Fibroblast of skin of abdomen (primary cell): ENCODE data around the gene ABCA2.

ENCODE experiments used
- DNase-seq: peaks from one replicate; pipeline ENCODE4 v3.0.0-alpha.2; 2013

ABCA2 gene

GRCh38 chr9:136996361-136997292 lies 31.4 kb downstream of the ABCA2 start, which contains the start of gene CLIC3:
Gene CLIC3, minus strand, starts transcription at chr9:136996568. Its CDS starts 25 bp downstream, at chr9:136996543.
- peak; percentile 7 for DNase-seq

DNA sequence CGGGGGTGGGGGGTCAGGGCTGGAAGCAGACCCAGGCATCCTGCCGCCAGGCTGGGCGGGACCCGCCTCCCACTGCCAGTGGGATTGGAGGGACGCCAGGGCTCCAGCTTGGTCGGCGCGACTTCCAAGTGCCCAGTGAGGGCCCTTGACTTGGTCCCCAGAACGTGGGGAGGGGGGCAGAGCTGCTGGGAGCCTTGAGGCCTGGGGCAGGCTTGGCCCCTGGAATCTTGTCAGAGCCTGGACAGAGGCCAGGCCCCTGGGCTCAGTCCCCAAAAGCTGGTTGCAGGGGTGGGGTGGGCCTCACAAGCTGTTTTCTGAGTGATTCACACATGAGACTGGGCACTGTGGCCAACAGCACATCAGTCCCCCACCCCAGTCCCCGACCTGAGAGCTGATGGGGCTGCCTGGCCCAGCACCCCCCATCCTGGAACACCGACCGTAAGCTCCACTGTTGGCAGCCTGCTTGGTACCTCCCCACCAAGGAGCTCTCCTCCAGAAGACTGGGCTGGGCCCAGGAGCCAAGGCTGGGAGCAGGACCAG lies 32.2 kb downstream of the ABCA2 start:
- DNase-seq, result peak; percentile 24

DNA sequence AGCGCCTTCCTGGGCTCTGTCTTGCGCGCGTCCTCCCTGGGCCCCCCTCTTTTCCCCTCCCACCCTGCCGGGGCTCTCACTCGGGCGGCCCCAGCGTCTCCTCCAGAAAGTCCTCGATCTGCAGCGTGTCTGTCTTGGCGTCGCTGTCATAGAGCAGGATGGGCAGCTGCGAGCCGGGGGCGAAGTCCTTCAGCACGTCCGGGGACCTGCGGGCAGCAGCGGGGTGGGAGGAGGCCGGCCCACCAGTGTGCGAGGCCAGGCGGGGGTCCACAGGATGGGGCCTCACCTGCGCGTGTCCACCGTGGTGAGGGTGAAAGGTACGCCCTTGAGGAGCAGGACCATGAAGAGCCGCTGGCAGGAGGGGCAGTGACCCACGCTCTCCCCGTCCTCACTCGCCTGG lies 32.7 kb downstream of the ABCA2 start:
- DNase-seq, result no peak

- DNase-seq, result no peak
Measured at GRCh38 chr9:136994888-136995230, 33.2 kb downstream of the ABCA2 start.

DNA sequence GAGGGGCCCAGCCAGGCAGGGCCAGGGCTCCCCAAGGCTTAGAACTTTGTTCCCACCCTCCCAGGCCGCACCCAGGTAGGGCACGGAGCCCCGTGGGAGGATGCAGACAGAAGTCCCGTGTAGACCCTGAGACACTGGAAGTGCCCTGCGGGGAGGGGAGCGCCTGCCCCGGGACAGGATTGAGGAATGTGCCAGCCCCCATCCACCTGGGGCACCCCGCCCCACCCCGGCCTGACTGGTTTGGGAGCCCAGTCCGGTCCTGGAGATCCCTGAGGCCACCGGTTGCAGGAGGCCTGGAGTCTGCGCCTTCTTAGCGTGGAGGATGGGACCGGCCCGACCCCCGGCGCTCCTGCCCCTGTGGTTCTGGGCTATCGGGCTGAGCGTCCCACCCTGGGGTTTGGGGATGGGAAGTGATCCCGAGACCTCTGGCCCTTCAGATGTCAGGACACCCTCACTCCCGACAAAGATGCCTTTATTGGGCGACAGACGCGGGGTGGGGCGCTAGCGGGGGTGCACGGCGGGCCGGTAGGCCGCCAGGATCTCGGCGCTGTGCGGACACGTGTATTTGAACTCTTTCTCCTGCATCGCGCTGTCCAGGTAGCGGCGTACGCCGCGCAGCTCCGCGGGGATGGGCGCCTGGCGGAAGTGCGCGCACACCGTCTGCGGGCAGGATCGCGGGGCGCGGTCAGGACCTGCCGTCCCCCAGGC lies 33.7 kb downstream of the ABCA2 start:
- DNase-seq, result no peak

GRCh38 chr9:136992819-136993369 lies 35.1 kb downstream of the ABCA2 start:
- DNase-seq, result no peak

- peak; percentile 88 for DNase-seq
Measured at GRCh38 chr9:136991993-136992818, 35.8 kb downstream of the ABCA2 start, which contains the start of gene PAXX. Gene PAXX, plus strand, starts transcription at chr9:136992422. Its CDS starts 22 bp downstream, at chr9:136992444.

- no peak for DNase-seq
Measured at GRCh38 chr9:136990242-136990911, 37.7 kb downstream of the ABCA2 start.

DNA sequence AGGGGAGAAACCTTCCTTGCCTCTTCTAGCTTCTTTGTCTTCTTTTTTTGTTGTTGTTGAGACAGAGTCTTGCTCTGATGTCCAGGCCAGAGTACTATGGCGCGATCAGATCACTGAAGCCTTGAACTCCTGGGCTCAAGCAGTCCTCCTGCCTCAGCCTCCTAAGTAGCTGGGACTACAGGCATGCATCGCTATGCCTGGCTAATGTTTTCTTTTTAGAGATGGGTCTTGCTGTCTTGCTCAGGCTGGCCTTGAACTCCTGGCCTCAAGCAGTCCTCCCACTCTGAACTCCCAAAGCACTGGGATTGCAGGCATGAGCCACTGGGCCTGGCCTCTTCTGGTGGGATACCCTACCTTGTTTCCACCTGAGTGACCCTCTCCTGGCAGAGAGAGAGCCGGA lies 39.2 kb downstream of the ABCA2 start:
- DNase-seq, result no peak

DNA sequence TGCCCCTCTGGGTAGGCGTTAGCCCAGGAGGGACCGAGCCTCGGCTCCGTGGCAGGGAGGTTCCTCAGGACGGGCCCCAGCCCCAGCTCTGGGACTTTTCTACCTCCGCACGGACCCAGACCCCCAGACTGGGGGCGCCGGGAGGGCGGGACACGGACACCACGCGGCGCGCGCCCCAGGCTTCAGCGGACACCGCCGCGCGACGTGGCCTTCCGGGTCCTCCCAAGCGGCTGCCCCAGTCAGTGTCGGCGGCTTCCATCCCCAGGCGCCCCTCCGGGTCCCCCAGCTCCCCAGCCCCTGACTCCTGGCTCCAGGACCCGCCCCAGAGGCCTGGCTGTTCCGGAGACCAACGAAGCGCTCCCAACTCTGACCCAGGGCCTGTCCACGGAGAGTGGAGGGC lies 42.2 kb downstream of the ABCA2 start:
- no peak for DNase-seq

DNA sequence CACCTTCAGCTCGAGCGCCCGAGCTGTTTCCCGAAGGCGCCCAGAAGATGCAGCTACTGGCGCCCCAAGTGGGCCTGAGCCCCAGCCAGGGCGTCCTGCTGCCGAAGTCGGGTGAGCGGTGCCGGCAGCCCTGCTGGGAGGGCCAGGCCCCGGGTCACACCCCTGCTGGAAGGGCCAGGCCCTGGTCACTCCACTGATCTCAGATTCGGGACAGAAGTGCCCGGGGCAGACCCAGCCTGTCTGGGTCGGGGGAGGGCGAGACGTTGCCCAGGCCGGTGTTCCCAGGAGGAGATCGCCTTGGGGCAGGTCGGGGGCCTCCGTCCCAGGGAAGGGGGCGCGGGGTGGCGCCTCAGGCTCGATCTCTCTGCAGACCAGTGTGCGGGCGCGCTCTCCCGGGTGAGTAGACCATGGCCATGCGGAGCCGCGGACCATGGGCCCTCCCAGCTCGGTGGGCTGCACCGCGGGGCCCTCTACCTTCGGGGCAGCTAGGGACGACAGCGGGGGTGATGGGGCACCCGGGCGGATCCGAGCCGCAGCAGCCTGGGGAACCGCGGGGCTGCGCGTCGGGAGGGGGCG lies 42.9 kb downstream of the ABCA2 start:
- no peak for DNase-seq

GRCh38 chr9:136984464-136985026 lies 43.5 kb downstream of the ABCA2 start:
- no peak for DNase-seq

DNA sequence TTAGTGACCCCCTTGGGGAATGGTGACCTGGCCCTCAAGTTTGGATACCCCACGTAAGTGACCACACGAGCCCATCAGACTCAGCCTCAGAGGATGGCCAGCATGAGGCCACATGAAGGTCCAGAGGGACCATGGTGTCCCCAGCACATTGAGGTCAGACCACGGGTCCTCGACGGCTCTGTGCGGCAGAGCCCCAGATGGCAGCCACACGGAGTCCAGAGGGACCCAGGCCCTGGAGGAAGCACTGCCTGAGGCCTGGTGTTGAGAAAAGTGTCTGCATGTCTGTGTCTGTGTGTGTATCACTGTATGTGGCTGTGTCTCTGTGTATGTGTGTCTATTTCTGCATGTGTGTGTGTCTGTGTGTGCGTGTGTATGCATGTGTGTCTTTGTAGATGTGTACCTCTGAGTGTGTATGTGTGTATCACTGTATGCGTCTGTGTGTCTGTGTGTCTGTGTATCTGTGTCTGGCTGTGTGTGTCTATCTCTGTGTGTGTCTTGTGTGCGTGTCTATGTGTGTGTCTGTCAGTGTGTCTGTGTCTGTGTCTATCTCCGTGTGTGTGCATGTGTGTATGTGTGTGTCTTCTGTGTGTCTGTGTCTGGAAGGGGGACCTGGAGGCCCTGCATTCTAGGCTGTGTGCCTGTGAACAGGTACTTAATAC lies 44.3 kb downstream of the ABCA2 start:
- no peak for DNase-seq

- DNase-seq, result no peak
Measured at GRCh38 chr9:136983167-136983566, 44.9 kb downstream of the ABCA2 start.

GRCh38 chr9:136982232-136983051 lies 45.6 kb downstream of the ABCA2 start, which contains the start of gene LCNL1:
Gene LCNL1, plus strand, starts transcription at chr9:136982993. Its CDS starts 594 bp downstream, at chr9:136983587.
- DNase-seq, result no peak

- DNase-seq, result no peak
Measured at GRCh38 chr9:136981588-136982231, 46.3 kb downstream of the ABCA2 start.

- DNase-seq, result no peak
Measured at GRCh38 chr9:136980669-136981478, 47.2 kb downstream of the ABCA2 start.
